GM23248 (cell line): ENCODE data around the gene PLPP3. TPM values are rescaled to one million over a fixed set of nuclear protein-coding genes. Genes with fewer than 3 reads are reported as not detected.

Source experiments
- DNase-seq: peaks from one replicate; pipeline ENCODE4 v3.0.0-alpha.2; 2015
- H2AFZ ChIP-seq: fragments of 200-600 bp; sonication (generic); 2 replicates; pipeline ENCODE4 v1.6.1; 2016; ENCODE audit warnings: antibody characterized with exemption
- H3F3A ChIP-seq: fragments of 200-600 bp; sonication (generic); 2 replicates; pipeline ENCODE4 v1.6.1; 2016; ENCODE audit warnings: mild to moderate bottlenecking, antibody characterized with exemption, mixed run types; ENCODE audit not compliant: insufficient read depth
- H3K27ac ChIP-seq: fragments of 200-600 bp; sonication (generic); 2 replicates; pipeline ENCODE4 v1.5.1; 2016; ENCODE audit warnings: mild to moderate bottlenecking
- H3K27me3 ChIP-seq: fragments of 200-600 bp; sonication (generic); replicated peaks from 2 replicates; pipeline ENCODE4 v1.6.1; 2016; ENCODE audit warnings: mild to moderate bottlenecking; ENCODE audit not compliant: insufficient read depth
- H3K36me3 ChIP-seq: fragments of 200-600 bp; sonication (generic); 2 replicates; pipeline ENCODE4 v1.6.1; 2016; ENCODE audit warnings: low read depth, mild to moderate bottlenecking
- H3K4me1 ChIP-seq: fragments of 200-600 bp; sonication (generic); 2 replicates; pipeline ENCODE4 v1.6.1; 2016; ENCODE audit warnings: mild to moderate bottlenecking; ENCODE audit not compliant: insufficient read depth
- H3K4me2 ChIP-seq: fragments of 200-600 bp; sonication (generic); one replicate; pipeline ENCODE4 v1.6.1; 2016; ENCODE audit warnings: mild to moderate bottlenecking; ENCODE audit not compliant: unreplicated experiment
- H3K4me3 ChIP-seq: fragments of 200-600 bp; sonication (generic); 2 replicates; pipeline ENCODE4 v1.5.1; 2016; ENCODE audit warnings: mild to moderate bottlenecking
- H3K79me2 ChIP-seq: fragments of 200-600 bp; sonication (generic); 2 replicates; pipeline ENCODE4 v1.6.1; 2016; ENCODE audit warnings: mild to moderate bottlenecking; ENCODE audit not compliant: insufficient read depth
- H3K9ac ChIP-seq: fragments of 200-600 bp; sonication (generic); 2 replicates; pipeline ENCODE4 v1.6.1; 2016; ENCODE audit warnings: mild to moderate bottlenecking
- H3K9me2 ChIP-seq: fragments of 200-600 bp; sonication (generic); 2 replicates; pipeline ENCODE4 v1.6.1; 2016; ENCODE audit warnings: mixed run types, mild to moderate bottlenecking, moderate library complexity; ENCODE audit not compliant: insufficient read depth
- H3K9me3 ChIP-seq: fragments of 200-600 bp; sonication (generic); one replicate; pipeline ENCODE4 v1.6.1; 2017; ENCODE audit warnings: low read depth
- H4K20me1 ChIP-seq: fragments of 200-600 bp; sonication (generic); 2 replicates; pipeline ENCODE4 v1.6.0; 2016; ENCODE audit not compliant: insufficient read depth
- EZH2 ChIP-seq: fragments of 200-600 bp; sonication (generic); IDR thresholded peaks from 2 replicates; pipeline ENCODE4 v1.6.1; 2018; ENCODE audit warnings: antibody characterized with exemption, mild to moderate bottlenecking; ENCODE audit not compliant: insufficient read depth, poor library complexity, severe bottlenecking
- EZH2phosphoT487 ChIP-seq: fragments of 200-600 bp; sonication (generic); IDR thresholded peaks from 2 replicates; pipeline ENCODE4 v1.6.1; 2018; ENCODE audit warnings: antibody characterized with exemption, moderate library complexity, mild to moderate bottlenecking, low read depth; ENCODE audit not compliant: insufficient read depth
- WGBS, 2 experiments: methylation state at CpG; one replicate each; pipeline ENCODE4 v1.1.6; 2015 to 2017; ENCODE audit warnings: low lambda C conversion rate in 2 of 2, low coverage in 1 of 2; ENCODE audit errors: missing lambda C conversion rate in 2 of 2; 5-methylcytosine and 5-hydroxymethylcytosine counted together
- in situ Hi-C: fragments of 300-500 bp; cut with MboI; formaldehyde crosslinking; loops from 2 replicates; pipeline ENCODE4 v1.15.0; 2020
- polyA plus RNA-seq: library from polyadenylated mRNA; unstranded; fragments of >200 nt; fragmentation: Nextera tagmentation; extraction: Ambion mirVana; gene quantifications from 2 replicates; pipeline ENCODE4 v1.2.1, GENCODE V29; 2016
- total RNA-seq: library from RNA; depleted of rRNA; stranded (reverse); fragments of >200 nt; shearing (Covaris generic); gene quantifications from 2 replicates; pipeline ENCODE4 v1.2.3, GENCODE V29; 2014

PLPP3 gene
- total and polyA plus RNA-seq, 2 experiments from 2014 or later, result 80.1 to 156 TPM

DNA sequence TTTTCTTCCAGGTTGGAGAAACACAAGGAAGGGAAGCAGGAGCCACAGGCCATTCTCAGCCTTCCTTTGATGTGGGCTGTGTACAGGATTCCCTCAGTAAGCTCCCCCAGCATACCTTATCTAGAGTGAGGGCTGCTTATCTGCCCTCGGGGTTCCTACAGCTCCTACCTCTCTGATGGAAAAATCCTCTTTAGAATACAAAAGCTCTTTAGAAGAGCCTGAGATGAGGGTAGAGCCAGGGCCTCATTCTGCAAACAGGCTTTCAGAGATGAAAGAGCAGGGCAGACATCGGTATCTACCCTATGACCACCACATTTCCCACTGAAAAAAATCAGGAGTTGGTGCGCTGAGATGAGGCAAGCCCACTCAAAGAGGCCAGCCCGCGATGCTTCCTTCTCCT is 85.1 kb downstream of the PLPP3 start:
- H3K36me3 ChIP-seq, result peaks cover 30% of the 10 kb centered on the region
- H3K79me2 ChIP-seq, result peaks cover 2% of the 10 kb centered on the region; the same call in 1 of the 2 replicates
- no peak overlapping the region for H2AFZ ChIP-seq
- H3K4me1 ChIP-seq, result peaks cover 12% of the 10 kb centered on the region
- H3K4me3 ChIP-seq, result no peak overlapping the region
- no peak for DNase-seq
- 89 to 92% methylated on average over 5 of the region's 5 CpGs for WGBS, 2 experiments
- no peak for TF ChIP-seq EZH2phosphoT487
- TF ChIP-seq EZH2, result no peak
- H3K27me3 ChIP-seq, result no peaks in the 10 kb centered on the region
- H3F3A ChIP-seq, result peaks cover 32% of the 10 kb centered on the region
- H3K4me2 ChIP-seq, result no peak overlapping the region
- H4K20me1 ChIP-seq, result no peaks in the 10 kb centered on the region
- H3K9ac ChIP-seq, result no peak overlapping the region
- H3K27ac ChIP-seq, result no peak overlapping the region
- no peaks in the 10 kb centered on the region for H3K9me2 ChIP-seq
- no peaks in the 10 kb centered on the region for H3K9me3 ChIP-seq
- in situ Hi-C loops, result no loop called here

DNA sequence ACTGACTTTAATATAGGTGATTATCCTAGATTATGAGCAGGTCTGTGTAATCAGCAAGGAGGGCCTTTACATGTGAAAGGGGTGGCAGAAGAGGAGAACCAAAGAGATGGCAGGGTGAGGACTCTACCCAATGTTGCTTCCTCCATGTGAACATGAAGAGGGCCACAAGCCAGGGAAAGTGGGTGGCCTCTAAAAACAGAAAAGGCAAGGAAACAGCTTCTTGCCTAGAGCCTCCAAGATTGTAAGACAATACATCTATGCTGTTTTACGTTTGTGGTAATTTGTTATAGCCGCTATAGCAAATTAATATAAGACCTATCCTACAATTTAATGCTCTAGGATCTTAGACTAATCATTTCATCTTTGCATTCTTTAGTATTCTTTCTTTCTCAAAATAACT is 85.5 kb downstream of the PLPP3 start:
- no peak overlapping the region for H2AFZ ChIP-seq
- H3F3A ChIP-seq, result peaks cover 36% of the 10 kb centered on the region
- H3K27ac ChIP-seq, result no peak overlapping the region
- WGBS, 2 experiments, result 97% methylated on average over 2 of the region's 2 CpGs
- no peak overlapping the region for H3K9ac ChIP-seq
- no peaks in the 10 kb centered on the region for H3K9me3 ChIP-seq
- H3K27me3 ChIP-seq, result no peaks in the 10 kb centered on the region
- no peak for DNase-seq
- TF ChIP-seq EZH2 (no peak), EZH2phosphoT487 (no peak)
- peaks cover 30% of the 10 kb centered on the region for H3K36me3 ChIP-seq
- no peak overlapping the region for H3K4me2 ChIP-seq
- no peaks in the 10 kb centered on the region for H3K79me2 ChIP-seq
- in situ Hi-C loops, result no loop called here
- peaks cover 12% of the 10 kb centered on the region for H3K4me1 ChIP-seq
- no peak overlapping the region for H3K4me3 ChIP-seq
- no peaks in the 10 kb centered on the region for H4K20me1 ChIP-seq
- no peaks in the 10 kb centered on the region for H3K9me2 ChIP-seq

DNA sequence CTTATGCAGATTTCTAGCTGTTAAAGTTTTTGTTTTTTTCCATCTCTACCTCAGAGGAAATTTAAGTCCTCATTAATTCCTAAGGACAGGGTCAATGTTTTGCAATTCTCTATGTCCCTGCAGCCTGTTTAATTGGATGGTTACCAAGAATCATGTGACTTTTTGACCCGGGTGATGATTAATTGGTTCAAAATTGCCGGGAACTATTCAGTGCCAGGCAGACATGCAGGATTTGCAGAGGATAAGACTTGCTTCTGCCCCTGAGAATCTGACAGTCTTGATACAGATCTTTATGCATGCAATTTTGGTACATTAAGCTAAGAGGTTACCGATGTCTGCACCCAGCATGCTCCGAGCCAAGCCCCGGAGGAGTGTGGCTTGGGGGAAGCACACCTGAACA is 87.9 kb downstream of the PLPP3 start:
- Histone ChIP-seq H3K4me3 (no peak overlapping the region), H3K27ac (no peak overlapping the region), H3K27me3 (no peaks in the 10 kb centered on the region), H3K79me2 (no peaks in the 10 kb centered on the region), H3K9ac (no peak overlapping the region), H3K4me1 (peaks cover 12% of the 10 kb centered on the region), H3K9me3 (no peaks in the 10 kb centered on the region), H4K20me1 (no peaks in the 10 kb centered on the region), H3K9me2 (no peaks in the 10 kb centered on the region), H3F3A (peaks cover 34% of the 10 kb centered on the region), H2AFZ (no peak overlapping the region), H3K4me2 (no peak overlapping the region), H3K36me3 (peaks cover 29% of the 10 kb centered on the region)
- peak; percentile 46 for DNase-seq
- WGBS, 2 experiments, result 41% methylated on average over 5 of the region's 5 CpGs
- in situ Hi-C loops, result no loop called here
- TF ChIP-seq EZH2 (no peak), EZH2phosphoT487 (no peak)

DNA sequence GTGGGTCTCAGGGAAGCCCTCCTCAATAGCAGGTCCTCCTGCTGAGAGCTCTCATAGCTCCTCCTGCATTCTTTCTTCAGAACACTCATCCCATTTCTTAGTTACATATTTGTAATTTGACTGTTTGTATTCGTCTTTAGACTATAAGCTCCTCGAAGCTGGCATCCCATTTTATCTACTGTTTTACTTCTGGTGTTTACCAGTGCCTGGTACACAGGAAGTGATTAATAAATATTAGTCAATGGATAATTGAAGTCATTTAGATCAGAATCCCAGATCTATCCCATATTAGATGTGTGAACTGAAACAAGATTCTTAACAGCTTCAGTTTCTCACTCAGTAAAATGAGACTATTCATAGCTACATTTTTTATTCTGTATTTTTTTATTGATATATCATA is 88.7 kb downstream of the PLPP3 start:
- 39 to 57% methylated on average over 2 of the region's 2 CpGs for WGBS, 2 experiments
- TF ChIP-seq EZH2phosphoT487, result no peak
- TF ChIP-seq EZH2, result no peak
- in situ Hi-C loops, result no loop called here

DNA sequence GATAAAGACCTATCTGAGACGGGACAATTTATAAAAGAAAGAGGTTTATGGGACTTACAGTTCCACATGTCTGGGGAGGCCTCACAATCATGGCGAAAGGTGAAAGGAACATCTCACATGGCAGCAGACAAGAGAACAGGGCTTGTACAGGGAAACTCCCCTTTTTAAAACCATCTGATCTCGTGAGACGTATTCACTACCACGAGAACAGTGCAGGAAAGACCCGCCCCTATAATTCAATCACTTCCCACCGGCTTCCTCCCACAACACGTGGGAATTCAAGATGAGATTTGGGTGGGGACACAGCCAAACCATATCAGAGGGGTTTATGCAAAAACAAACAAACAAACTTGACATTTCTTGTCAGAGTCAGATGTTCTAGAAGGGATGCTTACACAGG is 89.7 kb downstream of the PLPP3 start:
- no peak overlapping the region for H3K27ac ChIP-seq
- no peak overlapping the region for H3K4me3 ChIP-seq
- in situ Hi-C loops, result no loop called here
- no peak for DNase-seq
- peaks cover 14% of the 10 kb centered on the region; the same call in 1 of the 2 replicates for H3K36me3 ChIP-seq
- H3K9me2 ChIP-seq, result no peaks in the 10 kb centered on the region
- H2AFZ ChIP-seq, result no peak overlapping the region
- H3K79me2 ChIP-seq, result no peaks in the 10 kb centered on the region
- no peaks in the 10 kb centered on the region for H3K9me3 ChIP-seq
- H4K20me1 ChIP-seq, result no peaks in the 10 kb centered on the region
- H3K4me2 ChIP-seq, result no peak overlapping the region
- no peak overlapping the region for H3K9ac ChIP-seq
- TF ChIP-seq EZH2 (no peak), EZH2phosphoT487 (no peak)
- peaks cover 34% of the 10 kb centered on the region for H3F3A ChIP-seq
- H3K4me1 ChIP-seq, result peaks cover 12% of the 10 kb centered on the region
- no peaks in the 10 kb centered on the region for H3K27me3 ChIP-seq
- 64 to 68% methylated on average over 8 of the region's 8 CpGs for WGBS, 2 experiments

More for the DNA sequence above, 88.7 kb downstream of the PLPP3 start:
- no peaks in the 10 kb centered on the region for H4K20me1 ChIP-seq
- no peak overlapping the region for H3K4me2 ChIP-seq
- no peaks in the 10 kb centered on the region for H3K79me2 ChIP-seq
- peak; percentile 24 for DNase-seq
- H3K27me3 ChIP-seq, result no peaks in the 10 kb centered on the region
- H3F3A ChIP-seq, result peaks cover 34% of the 10 kb centered on the region
- no peak overlapping the region for H3K9ac ChIP-seq
- H3K4me3 ChIP-seq, result no peak overlapping the region
- H3K4me1 ChIP-seq, result peaks cover 12% of the 10 kb centered on the region
- H3K36me3 ChIP-seq, result peaks cover 21% of the 10 kb centered on the region; the same call in 1 of the 2 replicates
- H3K9me2 ChIP-seq, result no peaks in the 10 kb centered on the region
- no peak overlapping the region for H3K27ac ChIP-seq
- no peaks in the 10 kb centered on the region for H3K9me3 ChIP-seq
- H2AFZ ChIP-seq, result no peak overlapping the region
